Uterus (tissue), 4 donors: ENCODE results near the gene MAP1LC3B2. TPM values are rescaled to one million over a fixed set of nuclear protein-coding genes. Genes with fewer than 3 reads are reported as not detected.

Source experiments
- DNase-seq, 2 donors: peaks; one replicate each; pipeline ENCODE4 v3.0.0-alpha.2; 2019 to 2020
- H3K27ac ChIP-seq, 2 donors: fragments of 200-600 bp; sonication (generic); 1 replicate in 1 of 2; 2 replicates in 1 of 2; pipeline ENCODE4 v1.5.1; 2016 to 2018
- H3K27me3 ChIP-seq, 2 donors: fragments of 200-600 bp; sonication (generic); one replicate each; pipeline ENCODE4 v1.5.1; 2018 to 2019; ENCODE audit warnings: control low read depth in 1 of 2
- H3K36me3 ChIP-seq, 2 donors: fragments of 200-600 bp; sonication (generic); one replicate each; pipeline ENCODE4 v1.5.1; 2019; ENCODE audit warnings: control low read depth in 1 of 2
- H3K4me1 ChIP-seq, 2 donors: fragments of 200-600 bp; sonication (generic); one replicate each; pipeline ENCODE4 v1.5.1; 2018 to 2019; ENCODE audit warnings: control low read depth in 1 of 2
- H3K4me3 ChIP-seq, 2 donors: fragments of 200-600 bp; sonication (generic); 1 replicate in 1 of 2; 2 replicates in 1 of 2; pipeline ENCODE4 v1.5.1; 2018 to 2019; ENCODE audit warnings: mild to moderate bottlenecking in 1 of 2
- H3K9me3 ChIP-seq, 2 donors: fragments of 200-600 bp; sonication (generic); one replicate each; pipeline ENCODE4 v1.5.1; 2019; ENCODE audit warnings: control low read depth in 1 of 2
- POLR2A ChIP-seq, 2 donors: fragments of 450-650 bp; IDR thresholded peaks; one replicate each; pipeline ENCODE4 v1.6.1; 2016; ENCODE audit warnings: antibody characterized with exemption in 2 of 2, mild to moderate bottlenecking in 1 of 2, moderate library complexity in 1 of 2
- intact Hi-C: fragments of 100-400 bp; cut with DNase I; formaldehyde crosslinking; loops from one replicate; pipeline ENCODE4 v1.15.1; 2023; ENCODE audit warnings: low total_unique reads
- total RNA-seq, 4 donors: library from RNA; depleted of rRNA in 3 of 4; stranded (reverse); fragments of >200 nt in 3 of 4; gene quantifications; one replicate each; pipeline versions ENCODE4 v1.1.0 to v1.2.4, GENCODE V29; 2014 to 2023
- TF ChIP-seq, protein P1 (sequence below), 4 experiments: fragments of 200-600 bp in 2 of 4; fragments of 450-650 bp in 2 of 4; sonication (generic) in 2 of 4; IDR thresholded peaks; one replicate each; pipeline ENCODE4 v1.5.1; 2016 to 2019; ENCODE audit warnings: antibody characterized with exemption in 4 of 4, mild to moderate bottlenecking in 2 of 4, moderate library complexity in 1 of 4
- donor health status: DM: yes; HTN: yes; CAD: no.

MAP1LC3B2 gene
- total RNA-seq, 4 donors from 2014 or later, result 1.8 to 3.6 TPM; not detected in 2

- H3K4me1 ChIP-seq, result no peaks in the 10 kb centered on the region
- no peak overlapping the region for H3K4me3 ChIP-seq
- TF ChIP-seq POLR2A (IDR thresholded peaks at IDR 0.05), result no peak
- TF ChIP-seq, protein P1, sequence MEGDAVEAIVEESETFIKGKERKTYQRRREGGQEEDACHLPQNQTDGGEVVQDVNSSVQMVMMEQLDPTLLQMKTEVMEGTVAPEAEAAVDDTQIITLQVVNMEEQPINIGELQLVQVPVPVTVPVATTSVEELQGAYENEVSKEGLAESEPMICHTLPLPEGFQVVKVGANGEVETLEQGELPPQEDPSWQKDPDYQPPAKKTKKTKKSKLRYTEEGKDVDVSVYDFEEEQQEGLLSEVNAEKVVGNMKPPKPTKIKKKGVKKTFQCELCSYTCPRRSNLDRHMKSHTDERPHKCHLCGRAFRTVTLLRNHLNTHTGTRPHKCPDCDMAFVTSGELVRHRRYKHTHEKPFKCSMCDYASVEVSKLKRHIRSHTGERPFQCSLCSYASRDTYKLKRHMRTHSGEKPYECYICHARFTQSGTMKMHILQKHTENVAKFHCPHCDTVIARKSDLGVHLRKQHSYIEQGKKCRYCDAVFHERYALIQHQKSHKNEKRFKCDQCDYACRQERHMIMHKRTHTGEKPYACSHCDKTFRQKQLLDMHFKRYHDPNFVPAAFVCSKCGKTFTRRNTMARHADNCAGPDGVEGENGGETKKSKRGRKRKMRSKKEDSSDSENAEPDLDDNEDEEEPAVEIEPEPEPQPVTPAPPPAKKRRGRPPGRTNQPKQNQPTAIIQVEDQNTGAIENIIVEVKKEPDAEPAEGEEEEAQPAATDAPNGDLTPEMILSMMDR (IDR thresholded peaks at IDR 0.05), result no peak
- no peak for DNase-seq
- no peak overlapping the region for H3K27ac ChIP-seq
- no peaks in the 10 kb centered on the region for H3K36me3 ChIP-seq
- H3K9me3 ChIP-seq, result no peaks in the 10 kb centered on the region
- intact Hi-C loops, result no loop called here
- H3K27me3 ChIP-seq, result no peaks in the 10 kb centered on the region
Measured at GRCh38 chr12:116587270-116587669, 28.1 kb downstream of the MAP1LC3B2 start.

DNA sequence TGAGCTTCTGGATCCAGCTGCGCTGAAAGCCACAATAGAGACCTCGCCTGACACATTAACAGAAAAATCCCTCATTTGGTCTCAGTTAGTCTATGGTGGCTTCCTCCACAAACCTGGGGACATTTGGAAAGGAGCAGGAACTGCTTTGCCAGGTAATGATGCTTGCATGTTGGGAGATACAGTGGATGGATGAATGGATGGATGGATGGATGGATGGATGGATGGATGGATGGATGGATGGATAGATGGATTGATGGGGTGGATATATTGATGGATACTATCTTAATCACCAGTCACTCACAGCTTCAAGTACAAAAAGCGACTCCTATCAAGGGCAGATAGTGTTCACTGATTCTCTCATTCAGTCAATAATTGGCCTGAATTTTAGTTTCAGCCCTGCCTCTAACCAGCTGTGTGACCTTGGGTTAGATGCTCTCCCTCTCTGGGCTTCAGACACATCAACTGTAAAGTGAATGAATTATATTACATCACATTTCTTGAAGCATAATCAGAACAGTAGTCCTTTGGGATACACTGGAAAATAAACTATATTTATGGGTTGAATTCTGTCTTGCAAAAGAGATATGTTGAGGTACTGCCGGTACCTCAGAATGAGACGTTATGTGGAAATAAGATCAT, 29.3 kb downstream of the MAP1LC3B2 start:
- Histone ChIP-seq H3K9me3 (no peaks in the 10 kb centered on the region), H3K27me3 (no peaks in the 10 kb centered on the region), H3K4me3 (no peak overlapping the region), H3K4me1 (peaks cover 0 to 7% of the 10 kb centered on the region in 2 donors), H3K27ac (no peak overlapping the region), H3K36me3 (no peaks in the 10 kb centered on the region)
- intact Hi-C loops, result no loop called here
- TF ChIP-seq POLR2A (IDR thresholded peaks at IDR 0.05), result no peak
- no peak for DNase-seq

- no peak for TF ChIP-seq POLR2A (IDR thresholded peaks at IDR 0.05)
- TF ChIP-seq, protein P1 (IDR thresholded peaks at IDR 0.05), result no peak
- no peaks in the 10 kb centered on the region for H3K9me3 ChIP-seq
- intact Hi-C loops, result no loop called here
- no peak overlapping the region for H3K4me3 ChIP-seq
- H3K4me1 ChIP-seq, result peaks cover 0 to 7% of the 10 kb centered on the region in 2 donors
- DNase-seq, result no peak
- H3K36me3 ChIP-seq, result no peaks in the 10 kb centered on the region
- no peaks in the 10 kb centered on the region for H3K27me3 ChIP-seq
- no peak overlapping the region for H3K27ac ChIP-seq
Measured at GRCh38 chr12:116589581-116589980, 30.4 kb downstream of the MAP1LC3B2 start.

- Histone ChIP-seq H3K4me3 (no peak overlapping the region), H3K4me1 (peaks cover 0 to 7% of the 10 kb centered on the region in 2 donors), H3K27me3 (no peaks in the 10 kb centered on the region), H3K27ac (no peak overlapping the region), H3K9me3 (no peaks in the 10 kb centered on the region), H3K36me3 (no peaks in the 10 kb centered on the region)
- no peak for DNase-seq
- TF ChIP-seq POLR2A (IDR thresholded peaks at IDR 0.05), result no peak
- TF ChIP-seq, protein P1 (IDR thresholded peaks at IDR 0.05), result no peak
- intact Hi-C loops, result loop anchor here (10.0 kb wide), 3 partner anchors 56 to 586 kb away; partner anchors contain the start of gene MED13L
Measured at GRCh38 chr12:116590561-116590960, 31.4 kb downstream of the MAP1LC3B2 start.

- peak; percentile 72 to 74 for DNase-seq
- H3K9me3 ChIP-seq, result no peaks in the 10 kb centered on the region
- peak overlapping the region; percentile 69 to 70 for H3K27ac ChIP-seq
- peaks cover 0 to 7% of the 10 kb centered on the region in 2 donors for H3K4me1 ChIP-seq
- no peaks in the 10 kb centered on the region for H3K36me3 ChIP-seq
- H3K4me3 ChIP-seq, result no peak overlapping the region
- H3K27me3 ChIP-seq, result no peaks in the 10 kb centered on the region
- intact Hi-C loops, result loop anchor here (10.0 kb wide), 3 partner anchors 57 to 587 kb away; partner anchors contain the start of gene MED13L
- TF ChIP-seq, protein P1 (IDR thresholded peaks at IDR 0.05), result peak in 1 of 4 experiments; percentile 20
- TF ChIP-seq POLR2A (IDR thresholded peaks at IDR 0.05), result no peak
Measured at GRCh38 chr12:116591855-116592637, 32.9 kb downstream of the MAP1LC3B2 start.
